Pancreas (tissue), 10 donors: ENCODE data around the gene IFI30. TPM values are rescaled to one million over a fixed set of nuclear protein-coding genes. Genes with fewer than 3 reads are reported as not detected.

Experiments
- ATAC-seq, 4 donors: fragments of 200-7000 bp; cut with Tn5 transposase; one replicate each; pipeline versions ENCODE4 v1.8.0 to v1.9.1; 2020; ENCODE audit warnings: mild to moderate bottlenecking in 4 of 4, moderate library complexity in 4 of 4
- DNase-seq, 6 donors: peaks; one replicate each; pipeline ENCODE4 v3.0.0-alpha.2; 2020
- FAIRE-seq: peaks from 2 replicates; lab custom pipeline; 2012; peaks lifted over from hg19 to GRCh38; lab: Jason Lieb, UNC
- H3K27ac ChIP-seq, 4 donors: fragments of 200-600 bp; sonication (generic); 1 replicate in 3 of 4; 2 replicates in 1 of 4; pipeline versions ENCODE4 v1.5.0 to v1.8.0; 2020
- H3K27me3 ChIP-seq, 4 donors: fragments of 200-600 bp; one replicate each; pipeline ENCODE4 v1.8.0; 2021
- H3K36me3 ChIP-seq, 3 donors: fragments of 200-600 bp; sonication (generic) in 1 of 3; one replicate each; pipeline versions ENCODE4 v1.5.0 to v1.8.0; 2020 to 2021
- H3K4me1 ChIP-seq, 3 donors: fragments of 200-600 bp; one replicate each; pipeline ENCODE4 v1.8.0; 2021
- H3K4me3 ChIP-seq, 4 donors: fragments of 200-600 bp; sonication (generic) in 2 of 4; one replicate each; pipeline versions ENCODE4 v1.5.0 to v1.8.0; 2020 to 2021
- H3K9me3 ChIP-seq, 4 donors: fragments of 200-600 bp; one replicate each; pipeline ENCODE4 v1.8.0; 2021
- CTCF ChIP-seq, 4 donors: fragments of 200-600 bp; sonication (generic) in 3 of 4; IDR thresholded peaks; one replicate each; pipeline versions ENCODE4 v1.5.0 to v1.8.0; 2021; ENCODE audit warnings: antibody characterized with exemption in 4 of 4
- WGBS, 2 donors: extraction: QIAGEN DNeasy Blood & Tissue Kit; methylation state at CpG; one replicate each; pipeline ENCODE4 v1.1.7; 2013; 5-methylcytosine and 5-hydroxymethylcytosine counted together
- intact Hi-C, 3 donors: fragments of 100-400 bp; cut with DNase I; formaldehyde crosslinking; loops; one replicate each; pipeline versions ENCODE4 v1.11.1 to v1.14.2; 2022
- polyA plus RNA-seq, 2 donors: library from polyadenylated mRNA; stranded (reverse); fragments of 200-250 nt; gene quantifications; one replicate each; pipeline ENCODE4 v1.2.3, GENCODE V29; 2013
- total RNA-seq, 6 donors: library from RNA; stranded (reverse); fragmentation: NEBNext Ultra II Directional in 4 of 6; extraction: Animal tissue kit (Norgen Biotek cat#: 25700) in 4 of 6; gene quantifications; one replicate each; pipeline versions ENCODE4 v1.2.1 to v1.2.4, GENCODE V29; 2021 to 2023
- donor health status: healthy with polysubstance abuse.
- donor health status: DM: no; HTN: no; CAD: no; lungs with moderate emphysema.
- donor health status: DM: no; HTN: no; CAD: no.
- donor health status: control.
- donor health status: control.
- donor health status: Bipolar disorder and iron deficiency.
- donor health status: DM: yes; HTN: yes; CAD: no.
- donor health status: DM: no; HTN: no; CAD: no.
- donor health status: DM: no; HTN: no; CAD: no.
- donor health status: DM: yes; HTN: yes; CAD: no.

IFI30 gene
- total and polyA plus RNA-seq, 8 donors, result 12.2 to 108 (median 21.8) TPM

- ATAC-seq (no peak), DNase-seq (peak in 4 of 6 donors; percentile 33 to 84 (median 46)), FAIRE-seq (no peak)
- H3K27ac ChIP-seq, result peak overlapping the region in 1 of 4 donors; percentile 62
- no peak for TF ChIP-seq CTCF (IDR thresholded peaks at IDR 0.05)
- no peaks in the 10 kb centered on the region for H3K9me3 ChIP-seq
- no peaks in the 10 kb centered on the region for H3K27me3 ChIP-seq
- intact Hi-C loops, result no loop called here
- WGBS, 2 donors, result 92% methylated on average over 41 to 43 of the region's 43 CpGs
- H3K4me3 ChIP-seq, result no peak overlapping the region
- no peaks in the 10 kb centered on the region for H3K36me3 ChIP-seq
- peaks cover 13 to 27% (median 21%) of the 10 kb centered on the region in 3 donors for H3K4me1 ChIP-seq
These were observed 18.2 kb upstream of the IFI30 start for GRCh38 chr19:18155095-18156087.

- 87 to 92% methylated on average over 5 to 6 of the region's 6 CpGs for WGBS, 2 donors
- no peak overlapping the region for H3K4me3 ChIP-seq
- FAIRE-seq (no peak), ATAC-seq (no peak), DNase-seq (peak in 1 of 6 donors; percentile 22)
- H3K36me3 ChIP-seq, result no peaks in the 10 kb centered on the region
- H3K4me1 ChIP-seq, result peaks cover 13 to 29% (median 16%) of the 10 kb centered on the region in 3 donors
- TF ChIP-seq CTCF (IDR thresholded peaks at IDR 0.05), result no peak
- no peaks in the 10 kb centered on the region for H3K27me3 ChIP-seq
- intact Hi-C loops, result no loop called here
- peak overlapping the region; percentile 33 to 62 (median 46) for H3K27ac ChIP-seq
- H3K9me3 ChIP-seq, result no peaks in the 10 kb centered on the region
These were observed 17.3 kb upstream of the IFI30 start for GRCh38 chr19:18156268-18156667.

GRCh38 chr19:18156841-18157464, 16.7 kb upstream of the IFI30 start:
- intact Hi-C loops, result no loop called here
- DNase-seq (peak; percentile 90 to 98 (median 91)), FAIRE-seq (no peak), ATAC-seq (peak; percentile 15 to 47 (median 38))
- Histone ChIP-seq H3K27ac (peak overlapping the region; percentile 33 to 62 (median 46)), H3K27me3 (no peaks in the 10 kb centered on the region), H3K4me3 (peak overlapping the region in 1 of 4 donors; percentile 1), H3K4me1 (peaks cover 13 to 29% (median 16%) of the 10 kb centered on the region in 3 donors), H3K36me3 (no peaks in the 10 kb centered on the region), H3K9me3 (no peaks in the 10 kb centered on the region)
- no peak for TF ChIP-seq CTCF (IDR thresholded peaks at IDR 0.05)
- WGBS, 2 donors, result 16 to 18% methylated on average over 22 of the region's 22 CpGs

- Histone ChIP-seq H3K27me3 (no peaks in the 10 kb centered on the region), H3K4me3 (no peak overlapping the region), H3K4me1 (peaks cover 13 to 29% (median 16%) of the 10 kb centered on the region in 3 donors), H3K9me3 (no peaks in the 10 kb centered on the region), H3K36me3 (no peaks in the 10 kb centered on the region), H3K27ac (peak overlapping the region; percentile 33 to 62 (median 46))
- peak in 2 of 4 donors; percentile 5 for ATAC-seq
- no peak for TF ChIP-seq CTCF (IDR thresholded peaks at IDR 0.05)
- DNase-seq, result peak; percentile 27 to 80 (median 67)
- FAIRE-seq, result no peak
- 19 to 26% methylated on average over 16 to 18 of the region's 18 CpGs for WGBS, 2 donors
- intact Hi-C loops, result no loop called here
These were observed 16.0 kb upstream of the IFI30 start for GRCh38 chr19:18157465-18158063.
